ENCODE measurements around the gene ZCCHC4. TPM values are rescaled to one million over a fixed set of nuclear protein-coding genes. Genes with fewer than 3 reads are reported as not detected.
A peak's percentile ranks its signal among the peaks of the same experiment; 100 is the strongest.

Gene ZCCHC4
- total RNA-seq, 2 experiments from 2014 or later, result 11.7 to 12.3 TPM

DNA sequence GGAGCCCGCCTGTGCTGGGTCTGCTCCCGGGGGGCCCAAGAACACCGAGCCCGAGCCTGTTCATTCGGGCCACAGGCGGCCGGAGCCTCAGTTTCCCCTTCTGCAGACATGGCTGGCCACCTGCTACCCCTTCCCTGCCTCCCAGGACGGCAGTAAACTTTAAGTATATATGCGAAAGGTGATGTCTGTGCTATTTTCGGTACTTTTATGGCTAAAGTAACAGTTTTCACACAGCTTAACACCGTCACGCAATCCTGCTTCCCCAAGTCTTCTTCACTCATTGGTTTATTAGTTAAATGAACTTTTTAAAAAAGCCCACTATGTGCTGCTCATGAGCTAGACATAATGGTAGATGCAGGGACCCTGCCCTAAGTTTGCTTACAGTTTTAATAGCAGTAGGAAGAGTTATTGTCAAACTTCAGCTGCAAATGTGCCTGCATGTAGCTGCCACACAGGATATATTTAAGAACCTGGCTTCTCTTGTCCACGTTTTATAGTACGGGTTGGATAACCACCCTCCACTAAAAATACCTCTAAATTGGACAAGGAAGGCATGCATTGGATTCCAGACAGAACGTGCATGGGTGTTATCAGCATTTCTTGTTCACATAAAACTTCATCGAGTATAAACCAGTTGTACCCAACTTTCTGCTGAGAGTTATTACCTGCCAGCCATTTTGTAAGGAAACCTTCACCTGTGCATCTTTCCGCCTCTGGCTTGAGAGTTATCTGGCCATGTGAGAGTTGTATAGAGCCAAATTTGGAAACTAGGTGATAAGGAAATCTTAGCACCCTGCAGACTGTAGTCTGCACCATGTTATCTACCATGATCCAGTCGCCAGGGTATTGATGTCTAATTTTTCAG is 65.2 kb downstream of the ZCCHC4 start:
- Mint-ChIP-seq H3K9me3 (ENCODE audit: low read depth) (no peaks in the 10 kb centered on the region), H3K4me3 (no peak overlapping the region), H3K4me1 (peaks cover 8% of the 10 kb centered on the region), H3K27me3 (no peaks in the 10 kb centered on the region), H3K36me3 (ENCODE audit: low read depth) (peaks cover 15% of the 10 kb centered on the region), H3K27ac (no peak overlapping the region)
- CTCF ChIA-PET, result interaction anchor here (0.6 to 1.8 kb wide), 9 partner anchors 9 to 773 kb away, joined by 3 to 9 read pairs (median 4); partner anchors contain the start of gene ZCCHC4
- peak; percentile 10 for ATAC-seq
- intact Hi-C loops (cut with DNase I, micrococcal nuclease), result loop anchor here (1.0 to 5.0 kb wide), 9 partner anchors 57 to 939 kb away; partner anchors contain the start of genes DHX15 (in 2 of the 2), SEPSECS (in 2 of the 2), ZCCHC4 (in 2 of the 2) and SMIM20 (in 1 of the 2)
- POLR2A ChIA-PET, result interaction anchor here (0.7 to 2.0 kb wide), 2 partner anchors 144 to 418 kb away, joined by 3 to 6 read pairs; partner anchors contain the start of gene PI4K2B
- DNase-seq, result no peak

DNA sequence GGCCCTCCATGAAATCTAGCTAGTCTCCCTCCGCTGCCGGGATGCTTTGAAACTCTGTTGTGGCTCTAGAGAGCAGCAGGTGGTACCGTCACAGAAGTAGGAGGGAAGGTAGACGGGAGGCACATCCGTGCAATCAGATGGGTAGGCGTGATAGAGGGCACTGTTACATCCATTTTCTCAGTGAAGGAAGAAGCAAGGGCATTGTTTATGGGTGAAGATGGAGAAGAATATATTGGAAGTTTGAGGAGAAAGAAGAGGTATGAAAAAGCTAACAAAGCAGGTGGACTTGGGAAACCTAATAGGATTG is 65.8 kb downstream of the ZCCHC4 start:
- H3K9me3 Mint-ChIP-seq (ENCODE audit: low read depth), result no peaks in the 10 kb centered on the region
- ChIA-PET CTCF (interaction anchor here (0.6 to 1.8 kb wide), 6 partner anchors 10 to 773 kb away, joined by 3 to 9 read pairs (median 5); partner anchors contain the start of gene ZCCHC4), POLR2A (interaction anchor here (2.0 kb wide), 1 partner anchor 144 kb away, joined by 6 read pairs; the partner anchor contains the start of gene PI4K2B)
- peaks cover 8% of the 10 kb centered on the region for H3K4me1 Mint-ChIP-seq
- no peak for ATAC-seq
- intact Hi-C loops (cut with DNase I, micrococcal nuclease), result loop anchor here in 1 of 2 experiments (5.0 kb wide), 1 partner anchor 939 kb away; no protein-coding TSS in a partner anchor
- H3K36me3 Mint-ChIP-seq (ENCODE audit: low read depth), result peaks cover 19% of the 10 kb centered on the region
- H3K27ac Mint-ChIP-seq, result no peak overlapping the region
- DNase-seq, result no peak
- no peak overlapping the region for H3K4me3 Mint-ChIP-seq
- no peaks in the 10 kb centered on the region for H3K27me3 Mint-ChIP-seq

DNA sequence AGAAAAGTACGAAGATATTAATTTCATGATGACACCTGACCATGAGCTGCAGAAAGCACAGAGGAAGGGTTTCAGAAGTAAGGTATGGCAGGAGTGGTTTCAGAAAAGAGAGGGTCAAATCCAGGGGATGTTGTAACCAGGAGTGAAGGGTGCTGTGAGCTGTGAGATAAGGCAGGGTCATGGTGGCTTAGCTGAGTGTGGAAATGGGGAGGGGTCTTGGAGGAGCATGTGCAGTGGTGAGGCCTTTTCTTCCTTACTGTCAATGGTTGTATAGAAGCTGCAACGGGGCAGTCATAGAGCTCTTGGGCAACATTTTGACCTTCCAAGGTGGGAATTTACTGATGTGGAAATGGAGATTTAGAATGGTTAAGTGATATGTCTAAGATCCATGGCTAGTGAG is 67.0 kb downstream of the ZCCHC4 start:
- no peaks in the 10 kb centered on the region for H3K27me3 Mint-ChIP-seq
- H3K4me1 Mint-ChIP-seq, result peaks cover 8% of the 10 kb centered on the region
- ChIA-PET CTCF (interaction anchor here (1.0 to 1.3 kb wide), 2 partner anchors 11 to 67 kb away, joined by 3 to 6 read pairs; no protein-coding TSS in a partner anchor), POLR2A (interaction anchor here (1.2 kb wide), 1 partner anchor 67 kb away, joined by 4 read pairs; the partner anchor contains the start of gene ZCCHC4)
- intact Hi-C loops (cut with DNase I, micrococcal nuclease), result loop anchor here in 1 of 2 experiments (5.0 kb wide), 1 partner anchor 938 kb away; no protein-coding TSS in a partner anchor
- peaks cover 27% of the 10 kb centered on the region for H3K36me3 Mint-ChIP-seq (ENCODE audit: low read depth)
- no peak for DNase-seq
- H3K9me3 Mint-ChIP-seq (ENCODE audit: low read depth), result no peaks in the 10 kb centered on the region
- no peak for ATAC-seq
- H3K27ac Mint-ChIP-seq, result no peak overlapping the region
- no peak overlapping the region for H3K4me3 Mint-ChIP-seq

DNA sequence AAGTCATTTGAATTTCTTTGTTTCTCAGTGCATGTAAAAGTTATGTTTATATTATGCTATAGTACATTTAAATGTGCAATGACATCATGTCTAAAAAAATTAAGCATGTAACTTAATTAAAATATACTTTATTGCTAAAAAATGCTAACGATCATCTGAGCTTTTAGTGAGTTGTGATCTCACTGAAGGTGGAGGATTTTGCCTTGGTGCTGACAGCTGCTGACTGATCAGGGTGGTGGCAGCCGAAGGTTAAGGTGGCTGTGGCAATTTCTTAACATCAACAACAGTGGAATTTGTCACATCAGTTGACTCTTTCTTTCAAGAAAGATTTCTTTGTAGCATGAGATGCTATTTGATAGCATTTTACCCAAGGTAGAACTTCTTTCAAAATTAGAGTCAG is 71.1 kb downstream of the ZCCHC4 start:
- DNase-seq (no peak), ATAC-seq (no peak)
- CTCF ChIA-PET, result interaction anchor here (0.7 to 1.5 kb wide), 2 partner anchors 16 to 542 kb away, joined by 3 to 4 read pairs; no protein-coding TSS in a partner anchor
- Mint-ChIP-seq H3K4me3 (no peak overlapping the region), H3K9me3 (ENCODE audit: low read depth) (no peaks in the 10 kb centered on the region), H3K4me1 (peaks cover 2% of the 10 kb centered on the region), H3K27ac (no peak overlapping the region), H3K36me3 (ENCODE audit: low read depth) (peaks cover 35% of the 10 kb centered on the region), H3K27me3 (no peaks in the 10 kb centered on the region)
- intact Hi-C loops (cut with DNase I, micrococcal nuclease), result no loop called here
- POLR2A ChIA-PET, result no interaction called here

DNA sequence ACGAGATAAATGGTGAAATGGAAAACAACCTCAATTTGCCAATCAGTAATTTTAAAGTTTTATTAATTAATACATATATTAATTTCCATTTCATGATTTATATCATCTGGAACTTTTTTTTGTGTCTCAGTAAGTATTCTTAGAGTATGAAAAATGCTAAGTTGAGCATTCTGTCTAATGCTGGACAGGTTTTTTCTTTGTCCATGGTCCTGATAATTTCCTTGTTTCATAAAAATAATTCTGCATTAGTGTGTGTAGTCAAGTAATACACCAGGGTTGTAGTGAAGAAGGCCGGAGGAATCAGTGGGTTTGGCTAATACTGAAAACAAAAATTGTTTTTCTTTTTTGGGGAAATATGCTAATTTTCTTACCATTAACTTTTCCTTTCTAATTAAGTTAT is 74.4 kb downstream of the ZCCHC4 start:
- Mint-ChIP-seq H3K27me3 (no peaks in the 10 kb centered on the region), H3K27ac (no peak overlapping the region), H3K4me3 (no peak overlapping the region), H3K36me3 (ENCODE audit: low read depth) (peaks cover 38% of the 10 kb centered on the region), H3K9me3 (ENCODE audit: low read depth) (no peaks in the 10 kb centered on the region), H3K4me1 (no peaks in the 10 kb centered on the region)
- intact Hi-C loops (cut with DNase I, micrococcal nuclease), result no loop called here
- DNase-seq, result no peak
- ATAC-seq, result no peak
- ChIA-PET POLR2A (no interaction called here), CTCF (interaction anchor here (0.7 to 1.0 kb wide), 3 partner anchors 10 to 848 kb away, joined by 3 read pairs; partner anchors contain the start of genes ANAPC4 and ZCCHC4)

DNA sequence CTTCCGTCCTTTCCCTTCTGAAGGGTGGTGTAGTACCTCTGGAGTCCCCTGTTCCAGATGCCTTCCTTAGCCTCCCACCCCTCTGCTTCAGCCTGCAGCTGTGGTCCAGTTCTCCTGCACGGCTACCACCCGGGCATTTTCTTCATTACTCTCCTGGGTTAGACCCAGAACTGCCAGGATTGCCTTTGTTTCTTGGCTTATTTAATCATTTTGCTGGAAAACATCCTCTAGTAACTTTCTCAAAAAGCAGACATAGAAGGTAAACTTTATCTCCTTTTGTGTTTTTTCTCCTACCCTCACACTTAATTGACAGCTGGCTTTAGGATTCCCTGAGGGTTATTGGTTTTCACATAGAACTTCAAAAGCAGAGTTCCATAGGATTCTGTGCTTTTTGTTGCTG is 84.7 kb downstream of the ZCCHC4 start:
- H3K36me3 Mint-ChIP-seq (ENCODE audit: low read depth), result peaks cover 63% of the 10 kb centered on the region
- peaks cover 9% of the 10 kb centered on the region for H3K9me3 Mint-ChIP-seq (ENCODE audit: low read depth)
- H3K27me3 Mint-ChIP-seq, result no peaks in the 10 kb centered on the region
- H3K27ac Mint-ChIP-seq, result no peak overlapping the region
- H3K4me3 Mint-ChIP-seq, result no peak overlapping the region
- H3K4me1 Mint-ChIP-seq, result no peaks in the 10 kb centered on the region
- ChIA-PET POLR2A (no interaction called here), CTCF (interaction anchor here (0.8 kb wide), 1 partner anchor 22 kb away, joined by 6 read pairs; no protein-coding TSS in a partner anchor)
- intact Hi-C loops (cut with DNase I, micrococcal nuclease), result no loop called here
- no peak for DNase-seq
- no peak for ATAC-seq

DNA sequence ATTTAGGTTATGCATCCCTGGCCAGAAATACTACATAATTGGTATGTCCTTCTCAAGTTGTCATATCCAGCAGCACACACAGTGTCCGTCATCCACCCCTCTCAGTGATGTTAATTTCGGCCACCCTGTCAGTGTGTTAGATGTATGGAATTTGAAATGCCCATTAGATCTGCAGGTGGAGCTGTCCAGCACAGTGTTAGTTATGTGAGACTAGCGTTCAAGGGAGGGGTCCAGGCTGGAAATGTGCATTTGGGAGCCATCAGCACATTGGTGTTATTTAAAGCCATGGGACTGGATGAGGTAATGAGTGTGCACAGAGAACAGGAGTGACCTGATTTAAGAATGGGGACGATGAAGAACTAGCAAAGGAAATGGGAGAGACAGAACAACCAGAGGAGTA is 86.9 kb downstream of the ZCCHC4 start:
- Mint-ChIP-seq H3K27ac (no peak overlapping the region), H3K9me3 (ENCODE audit: low read depth) (peaks cover 9% of the 10 kb centered on the region), H3K4me3 (no peak overlapping the region), H3K36me3 (ENCODE audit: low read depth) (peaks cover 60% of the 10 kb centered on the region), H3K27me3 (no peaks in the 10 kb centered on the region), H3K4me1 (no peaks in the 10 kb centered on the region)
- CTCF ChIA-PET, result no interaction called here
- POLR2A ChIA-PET, result no interaction called here
- no peak for ATAC-seq
- intact Hi-C loops (cut with DNase I, micrococcal nuclease), result no loop called here
- DNase-seq, result no peak

DNA sequence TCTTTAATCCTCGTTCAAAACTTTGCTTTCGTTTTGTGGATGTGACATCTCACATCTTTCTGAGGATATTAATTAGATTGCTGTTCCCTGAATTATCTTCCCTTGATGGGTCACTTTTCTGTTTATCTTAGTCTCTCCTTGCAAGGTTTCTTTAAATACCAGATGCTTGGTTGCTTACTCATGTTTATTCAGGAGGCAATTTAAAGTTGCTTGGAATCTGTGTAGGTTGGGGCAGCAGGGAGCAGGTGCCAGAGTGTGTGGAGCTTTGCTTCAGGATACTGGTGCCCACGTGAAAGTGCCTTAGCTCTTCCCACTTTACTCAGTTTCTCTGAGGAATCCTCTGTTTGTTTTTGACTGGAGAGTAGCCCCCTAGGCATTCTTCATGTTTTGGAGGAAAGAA is 88.5 kb downstream of the ZCCHC4 start:
- intact Hi-C loops (cut with DNase I, micrococcal nuclease), result no loop called here
- H3K9me3 Mint-ChIP-seq (ENCODE audit: low read depth), result peaks cover 7% of the 10 kb centered on the region
- no peak overlapping the region for H3K27ac Mint-ChIP-seq
- no peak overlapping the region for H3K4me3 Mint-ChIP-seq
- H3K4me1 Mint-ChIP-seq, result no peaks in the 10 kb centered on the region
- DNase-seq (no peak), ATAC-seq (no peak)
- CTCF ChIA-PET, result no interaction called here
- H3K36me3 Mint-ChIP-seq (ENCODE audit: low read depth), result peaks cover 53% of the 10 kb centered on the region
- H3K27me3 Mint-ChIP-seq, result no peaks in the 10 kb centered on the region
- POLR2A ChIA-PET, result no interaction called here

DNA sequence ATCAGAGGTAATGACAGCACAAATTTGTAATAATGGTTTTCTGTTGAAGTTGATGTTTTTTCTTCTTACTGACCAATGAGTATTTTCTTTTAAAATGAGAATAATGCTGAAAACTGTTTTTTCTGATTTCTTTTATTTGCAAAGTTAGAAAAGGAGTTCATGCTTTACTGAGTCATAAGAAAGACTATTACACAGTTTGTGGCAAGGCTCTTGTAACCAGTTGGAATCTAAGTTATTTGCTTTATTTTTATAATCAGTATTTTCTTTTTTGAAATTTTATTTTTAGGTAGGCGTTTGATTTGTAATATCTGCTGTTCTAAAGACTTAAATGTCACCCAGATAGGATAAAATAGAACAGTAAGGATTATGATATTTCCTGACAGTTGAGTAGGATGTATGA is 89.9 kb downstream of the ZCCHC4 start:
- DNase-seq, result no peak
- Mint-ChIP-seq H3K9me3 (ENCODE audit: low read depth) (no peaks in the 10 kb centered on the region), H3K4me1 (no peaks in the 10 kb centered on the region), H3K27ac (no peak overlapping the region), H3K27me3 (no peaks in the 10 kb centered on the region), H3K36me3 (ENCODE audit: low read depth) (peaks cover 44% of the 10 kb centered on the region), H3K4me3 (no peak overlapping the region)
- intact Hi-C loops (cut with DNase I, micrococcal nuclease), result no loop called here
- ChIA-PET POLR2A (interaction anchor here (0.6 kb wide), 1 partner anchor 212 kb away, joined by 3 read pairs; no protein-coding TSS in a partner anchor), CTCF (no interaction called here)
- ATAC-seq, result no peak

DNA sequence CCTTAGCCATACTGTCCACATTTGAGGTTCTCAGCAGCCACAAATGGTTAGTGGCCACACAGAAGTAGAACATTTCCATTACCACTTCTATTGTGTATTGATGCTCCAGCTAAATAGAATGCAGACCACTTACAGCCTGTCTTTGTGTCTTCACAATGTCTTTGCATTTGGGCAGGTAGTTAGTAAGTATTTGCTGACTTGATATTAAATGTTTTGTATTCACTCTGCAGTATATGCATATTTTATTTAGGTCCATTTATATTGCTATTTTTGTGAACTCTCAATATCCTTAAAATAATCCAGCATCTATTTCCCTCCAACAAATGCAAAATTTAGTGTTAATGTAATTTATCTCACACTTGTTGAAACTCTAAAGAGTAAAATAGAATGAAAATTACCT is 91.1 kb downstream of the ZCCHC4 start:
- DNase-seq (no peak), ATAC-seq (no peak)
- H3K9me3 Mint-ChIP-seq (ENCODE audit: low read depth), result no peaks in the 10 kb centered on the region
- intact Hi-C loops (cut with DNase I, micrococcal nuclease), result no loop called here
- no peaks in the 10 kb centered on the region for H3K27me3 Mint-ChIP-seq
- H3K4me3 Mint-ChIP-seq, result no peak overlapping the region
- no peak overlapping the region for H3K27ac Mint-ChIP-seq
- ChIA-PET CTCF (no interaction called here), POLR2A (no interaction called here)
- H3K36me3 Mint-ChIP-seq (ENCODE audit: low read depth), result peaks cover 36% of the 10 kb centered on the region
- H3K4me1 Mint-ChIP-seq, result no peaks in the 10 kb centered on the region

DNA sequence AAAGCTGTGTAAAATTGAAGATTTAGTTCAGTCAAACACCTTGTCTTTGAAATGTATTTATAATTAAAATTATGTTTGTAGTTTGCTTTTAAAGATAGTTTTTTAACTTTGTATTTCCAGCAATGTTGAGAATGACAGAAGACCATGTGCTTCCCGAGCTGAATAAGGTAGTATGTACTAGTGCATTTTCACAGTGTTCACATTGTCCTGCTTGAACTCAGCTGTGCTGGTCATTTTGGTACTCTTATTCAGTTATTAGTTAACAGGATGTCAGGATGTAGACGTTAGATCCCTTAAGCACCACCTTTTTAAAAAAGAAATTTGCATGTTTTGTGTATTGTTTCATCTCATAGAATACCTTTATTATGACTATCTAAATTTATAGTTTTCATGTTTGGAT is 92.9 kb downstream of the ZCCHC4 start:
- H3K4me1 Mint-ChIP-seq, result no peaks in the 10 kb centered on the region

More for the DNA sequence above, 92.9 kb downstream of the ZCCHC4 start:
- intact Hi-C loops (cut with DNase I, micrococcal nuclease), result no loop called here
- Mint-ChIP-seq H3K27me3 (no peaks in the 10 kb centered on the region), H3K27ac (no peak overlapping the region), H3K9me3 (ENCODE audit: low read depth) (no peaks in the 10 kb centered on the region), H3K4me3 (no peak overlapping the region), H3K36me3 (ENCODE audit: low read depth) (peaks cover 35% of the 10 kb centered on the region)
- ChIA-PET POLR2A (no interaction called here), CTCF (no interaction called here)
- DNase-seq (no peak), ATAC-seq (no peak)

All from activated CD4-positive, alpha-beta T cell treated with anti-CD3 and anti-CD28 coated beads for 36 hours (primary cell).